Neural cell (in vitro differentiated cells): ENCODE data around the gene SLC12A4. TPM values are rescaled to one million over a fixed set of nuclear protein-coding genes. Genes with fewer than 3 reads are reported as not detected.

ENCODE experiments used
- H2AFZ ChIP-seq: fragments of 200-600, 300-800 bp; sonication (generic), shearing (Covaris generic); 2 replicates; pipeline ENCODE4 v1.6.0; 2014; ENCODE audit warnings: low read depth, mild to moderate bottlenecking, antibody characterized with exemption, low read length, moderate library complexity
- H3F3A ChIP-seq: fragments of 200-600 bp; shearing (Covaris generic); 2 replicates; pipeline ENCODE4 v1.6.1; 2016; ENCODE audit warnings: mild to moderate bottlenecking, moderate library complexity, mixed read lengths, antibody characterized with exemption, low read length; ENCODE audit not compliant: insufficient read depth, poor library complexity, severe bottlenecking
- H3K27ac ChIP-seq: fragments of 200-600, 300-800 bp; sonication (generic), shearing (Covaris generic); 2 replicates; pipeline ENCODE4 v1.5.1; 2014; ENCODE audit warnings: mild to moderate bottlenecking, low read length, moderate library complexity
- H3K27me3 ChIP-seq: fragments of 300-800, 200-600 bp; sonication (generic), shearing (Covaris generic); 2 replicates; pipeline ENCODE4 v1.6.0; 2014; ENCODE audit warnings: mild to moderate bottlenecking, low read depth, low read length, moderate library complexity; ENCODE audit not compliant: insufficient read depth
- H3K36me3 ChIP-seq: fragments of 300-800, 200-600 bp; sonication (generic), shearing (Covaris generic); 2 replicates; pipeline ENCODE4 v1.5.1; 2014; ENCODE audit warnings: mild to moderate bottlenecking, antibody characterized with exemption, low read length, moderate library complexity; ENCODE audit not compliant: insufficient read depth
- H3K4me2 ChIP-seq: fragments of 300-800, 200-600 bp; sonication (generic), shearing (Covaris generic); 2 replicates; pipeline ENCODE4 v1.6.0; 2014; ENCODE audit warnings: mild to moderate bottlenecking, low read length
- H3K4me3 ChIP-seq: fragments of 300-800, 200-600 bp; sonication (generic), shearing (Covaris generic); 2 replicates; pipeline ENCODE4 v1.5.1; 2014; ENCODE audit warnings: mild to moderate bottlenecking, low read length, moderate library complexity
- H3K79me2 ChIP-seq: fragments of 200-600 bp; shearing (Covaris generic); replicated peaks from 2 replicates; pipeline ENCODE4 v1.6.0; 2014; ENCODE audit warnings: mild to moderate bottlenecking, low read length, moderate library complexity; ENCODE audit not compliant: insufficient read depth
- H3K9ac ChIP-seq: fragments of 300-800, 200-600 bp; sonication (generic), shearing (Covaris generic); 2 replicates; pipeline ENCODE4 v1.6.1; 2016; ENCODE audit warnings: mild to moderate bottlenecking, low read length, mixed read lengths
- H3K9me2 ChIP-seq: fragments of 200-600 bp; shearing (Covaris generic); 2 replicates; pipeline ENCODE4 v1.6.1; 2016; ENCODE audit warnings: mild to moderate bottlenecking, low read length, mixed read lengths; ENCODE audit not compliant: insufficient read depth
- H3K9me3 ChIP-seq: fragments of 200-600, 300-800 bp; sonication (generic), shearing (Covaris generic); 2 replicates; pipeline ENCODE4 v1.6.1; 2016; ENCODE audit warnings: mild to moderate bottlenecking, mixed run types, low read length, moderate library complexity, mixed read lengths
- H4K20me1 ChIP-seq: fragments of 200-600 bp; shearing (Covaris generic); 2 replicates; pipeline ENCODE4 v1.6.1; 2016; ENCODE audit warnings: mild to moderate bottlenecking, mixed run types; ENCODE audit not compliant: insufficient read depth
- CTCF ChIP-seq: fragments of 450-650 bp; IDR thresholded peaks from 2 replicates; pipeline ENCODE4 v1.5.1; 2014; ENCODE audit warnings: antibody characterized with exemption, mild to moderate bottlenecking, moderate library complexity; ENCODE audit not compliant: poor library complexity, severe bottlenecking
- EP300 ChIP-seq: fragments of 450-650 bp; conservative IDR thresholded peaks from 2 replicates; pipeline ENCODE4 v1.6.1; 2014; ENCODE audit warnings: antibody characterized with exemption, mild to moderate bottlenecking, moderate library complexity; ENCODE audit not compliant: poor library complexity, severe bottlenecking
- EZH2 ChIP-seq: fragments of 200-600, 300-800 bp; shearing (Covaris generic), sonication (generic); IDR thresholded peaks from 2 replicates; pipeline ENCODE4 v1.6.1; 2014; ENCODE audit warnings: antibody characterized with exemption, low read length, borderline replicate concordance, mild to moderate bottlenecking; ENCODE audit not compliant: insufficient read depth, poor library complexity, severe bottlenecking
- MXI1 ChIP-seq: fragments of 450-650 bp; conservative IDR thresholded peaks from 2 replicates; pipeline ENCODE4 v1.6.1; 2014; ENCODE audit warnings: antibody characterized with exemption, mild to moderate bottlenecking; ENCODE audit not compliant: poor library complexity, severe bottlenecking
- POLR2AphosphoS5 ChIP-seq: IDR thresholded peaks from 2 replicates; pipeline ENCODE4 v1.6.1; 2012
- RAD21 ChIP-seq: fragments of 450-650 bp; conservative IDR thresholded peaks from 2 replicates; pipeline ENCODE4 v1.6.1; 2014; ENCODE audit warnings: antibody characterized with exemption, mild to moderate bottlenecking, moderate library complexity
- REST ChIP-seq: IDR thresholded peaks from 2 replicates; pipeline ENCODE4 v1.6.1; 2012; ENCODE audit warnings: borderline replicate concordance
- SMC3 ChIP-seq: fragments of 450-650 bp; conservative IDR thresholded peaks from 2 replicates; pipeline ENCODE4 v1.6.1; 2014; ENCODE audit warnings: antibody characterized with exemption, mild to moderate bottlenecking, moderate library complexity; ENCODE audit not compliant: poor library complexity
- TAF1 ChIP-seq: IDR thresholded peaks from 2 replicates; pipeline ENCODE4 v1.6.1; 2012; ENCODE audit warnings: low read depth
- polyA plus RNA-seq: library from polyadenylated mRNA; depleted of rRNA; stranded (reverse); fragments of >200 nt; gene quantifications from 2 replicates; pipeline ENCODE4 v1.2.3, GENCODE V29; 2014

The SLC12A4 gene
- polyA plus RNA-seq, 1 donor from 2014 or later: 0.11 TPM

GRCh38 chr16:67909056-67909742 lies 59.2 kb downstream of the SLC12A4 start:
- H4K20me1 ChIP-seq: no peaks in the 10 kb centered on the region
- no peak overlapping the region for H3K9ac ChIP-seq

More at GRCh38 chr16:67909056-67909742, 59.2 kb downstream of the SLC12A4 start:
- no peak overlapping the region for H2AFZ ChIP-seq
- no peak for TF ChIP-seq MXI1
- no peak for TF ChIP-seq RAD21
- no peak for TF ChIP-seq SMC3
- no peak for TF ChIP-seq EP300
- no peak for TF ChIP-seq POLR2AphosphoS5
- no peak for TF ChIP-seq EZH2
- TF ChIP-seq REST: no peak
- no peak for TF ChIP-seq CTCF
- no peak for TF ChIP-seq TAF1
- H3K4me2 ChIP-seq: no peak overlapping the region
- H3K79me2 ChIP-seq: no peaks in the 10 kb centered on the region
- H3K4me3 ChIP-seq: no peak overlapping the region
- no peaks in the 10 kb centered on the region for H3F3A ChIP-seq
- no peak overlapping the region for H3K27ac ChIP-seq
- H3K9me3 ChIP-seq: no peaks in the 10 kb centered on the region
- H3K9me2 ChIP-seq: no peaks in the 10 kb centered on the region
- no peaks in the 10 kb centered on the region for H3K27me3 ChIP-seq
- no peaks in the 10 kb centered on the region for H3K36me3 ChIP-seq
